Activated naive CD4-positive, alpha-beta T cell treated with anti-CD3 and anti-CD28 coated beads, Interleukin-2, amount 10 ng/mL, durations not matched to agents 5 hours and 36 hours (primary cell): ENCODE measurements around the gene F13B. TPM values are rescaled to one million over a fixed set of nuclear protein-coding genes. Genes with fewer than 3 reads are reported as not detected.

Experiments
- total RNA-seq, 2 experiments: library from RNA; stranded (reverse); gene quantifications; one replicate each; pipeline ENCODE4 v1.2.3, GENCODE V29; 2021

The F13B gene
- total RNA-seq: not detected

GRCh38 chr1:197066719-197067456 lies at the start of gene F13B:
F13B (minus strand) TSS chr1:197067260; CDS start chr1:197067223, 37 bp downstream.

Other genes with a start within 250 kb of the F13B start
- gene CFHR1, start 247.5 kb downstream of the F13B start, total RNA-seq: not detected
- gene CFHR4, start 179.2 kb downstream of the F13B start, total RNA-seq: not detected
- gene CFHR2, start 123.5 kb downstream of the F13B start, total RNA-seq: not detected
- gene CFHR5, start 89.7 kb downstream of the F13B start, total RNA-seq: not detected
- 10 to 100 TPM; 66.3 to 69.8 TPM for gene ASPM, start 79.4 kb upstream of the F13B start, total RNA-seq
- gene ZBTB41, start 134.0 kb upstream of the F13B start, total RNA-seq: 1 to 10 TPM; 7.2 to 7.4 TPM
- not detected for gene CRB1, start 201.0 kb upstream of the F13B start, total RNA-seq